GM18498 (cell line): ENCODE measurements around the gene STOML1.

ENCODE experiments used
- ATAC-seq: cut with Tn5 transposase; IDR thresholded peaks from one replicate; pipeline ENCODE4 v1.9.1; 2021; ENCODE audit warnings: mild to moderate bottlenecking, moderate library complexity; ENCODE audit not compliant: unreplicated experiment

STOML1 gene

DNA sequence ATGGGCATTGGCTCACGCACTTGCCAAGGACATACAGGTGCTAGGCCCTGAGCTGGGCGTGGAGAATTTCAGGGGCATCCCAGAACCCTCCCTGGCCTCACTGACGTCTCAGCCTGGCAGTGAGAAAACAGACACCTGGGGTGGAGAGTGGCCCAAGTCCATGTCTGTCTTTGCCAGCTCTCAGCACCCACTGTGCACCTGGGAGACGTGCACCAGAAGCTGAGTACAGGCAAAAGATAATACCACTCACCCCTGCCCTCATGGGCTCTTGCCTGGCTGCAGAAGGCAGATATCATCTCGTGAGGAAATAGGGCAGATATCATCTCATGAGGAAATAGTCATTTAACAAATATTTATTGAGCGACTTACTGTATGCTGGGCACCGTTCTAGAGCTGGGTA is 57.8 kb downstream of the STOML1 start:
- ATAC-seq = no peak

DNA sequence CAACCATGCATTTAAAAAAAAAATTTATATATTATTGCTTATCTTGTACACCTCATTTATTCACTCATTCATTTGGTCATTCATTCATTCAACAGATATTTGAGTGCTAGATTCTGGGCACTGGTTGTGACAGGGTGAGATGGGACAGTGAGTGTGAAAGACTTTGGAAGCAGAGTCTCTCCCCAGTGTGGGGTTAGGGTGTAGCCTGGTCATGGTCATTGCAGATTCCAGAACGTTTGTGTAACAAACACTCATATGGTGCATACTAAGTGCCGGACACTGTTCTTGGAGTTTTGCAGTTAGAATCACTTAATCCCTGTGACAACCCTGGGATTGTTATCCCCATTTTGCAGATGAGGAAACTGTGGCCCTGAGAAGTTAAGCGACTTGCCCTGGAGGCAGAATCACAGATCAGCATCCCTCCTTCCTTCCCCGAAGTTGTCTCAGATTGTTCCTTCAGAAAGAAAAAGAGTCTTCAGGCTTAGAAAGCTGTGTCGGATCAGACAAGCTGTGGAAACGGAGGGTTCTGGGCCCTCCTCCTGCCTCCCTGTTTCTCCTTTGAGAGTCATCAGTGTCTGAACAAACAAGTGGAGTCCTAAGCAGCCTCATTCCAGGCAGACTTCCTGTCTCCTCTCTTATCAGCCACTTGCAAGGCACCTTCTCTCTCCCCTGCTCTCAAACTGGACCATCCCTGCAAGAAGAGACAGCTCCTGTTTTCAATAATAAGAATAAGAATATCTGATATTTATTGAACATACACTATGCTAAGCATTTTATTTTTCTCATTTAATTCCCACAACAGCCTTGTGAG is 59.5 kb downstream of the STOML1 start:
- ATAC-seq = no peak

DNA sequence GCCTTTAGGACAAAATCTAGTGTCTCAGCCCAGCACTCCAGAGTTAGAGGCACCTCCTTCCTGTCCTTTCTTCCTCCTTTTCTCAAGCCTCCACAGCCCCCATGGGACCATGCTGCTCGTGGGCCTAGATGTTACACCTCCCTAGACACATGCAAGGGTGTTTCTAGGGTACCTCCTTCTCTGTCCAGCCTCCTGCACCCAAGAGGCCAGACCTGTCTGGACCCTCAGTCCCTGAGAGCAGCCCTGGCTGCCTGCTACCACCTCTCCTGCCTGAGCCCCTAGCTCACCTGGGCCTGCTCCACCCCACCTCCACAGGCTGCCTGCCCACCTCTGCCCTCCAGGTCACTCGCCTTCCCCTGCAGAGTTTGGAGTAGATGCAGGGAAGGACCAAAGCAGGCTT is 60.7 kb downstream of the STOML1 start:
- ATAC-seq = no peak

DNA sequence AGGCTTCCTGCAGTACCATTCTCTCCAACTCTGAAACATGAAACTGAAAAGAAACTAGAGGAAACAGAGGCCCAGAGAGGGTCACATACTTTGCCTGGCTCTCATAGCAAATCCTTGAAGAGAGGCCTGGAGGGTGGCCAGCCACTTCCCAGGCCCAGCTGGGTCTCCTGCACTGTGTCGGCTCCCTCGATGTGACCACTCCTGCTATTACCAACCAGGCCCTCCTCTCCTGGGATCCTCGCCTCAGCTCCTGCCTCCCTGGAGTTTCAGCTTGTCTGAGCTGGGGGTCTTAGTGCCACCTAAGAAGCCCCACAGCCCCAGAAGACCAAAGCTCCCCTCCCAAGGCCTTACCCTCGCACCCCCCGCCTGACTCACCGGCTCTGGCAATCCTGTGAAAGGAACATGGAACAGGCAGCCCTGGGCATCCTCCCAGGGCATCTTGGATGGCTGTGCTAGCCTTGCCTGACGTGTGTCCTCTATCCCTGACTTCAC is 61.3 kb downstream of the STOML1 start:
- ATAC-seq = no peak

DNA sequence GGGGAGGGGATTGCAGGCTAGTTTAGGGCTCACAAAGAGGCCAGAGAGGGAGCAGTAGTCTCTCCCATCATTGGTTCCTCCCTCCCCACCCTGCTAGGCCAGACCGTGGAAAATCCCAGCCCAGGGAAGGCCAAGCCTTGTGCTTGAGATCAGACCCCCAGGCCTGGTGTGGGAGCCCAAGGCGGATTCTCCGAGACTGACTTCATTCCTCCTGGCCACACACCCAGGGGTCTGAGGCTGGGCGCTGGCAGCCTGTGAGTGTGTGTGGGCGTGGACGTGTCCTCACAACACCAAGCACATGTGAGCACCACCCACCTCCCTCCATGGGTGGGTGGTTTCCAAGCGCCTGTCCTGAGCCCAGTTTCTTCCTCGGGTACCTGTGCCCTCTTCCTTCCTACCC is 61.7 kb downstream of the STOML1 start:
- no peak for ATAC-seq

DNA sequence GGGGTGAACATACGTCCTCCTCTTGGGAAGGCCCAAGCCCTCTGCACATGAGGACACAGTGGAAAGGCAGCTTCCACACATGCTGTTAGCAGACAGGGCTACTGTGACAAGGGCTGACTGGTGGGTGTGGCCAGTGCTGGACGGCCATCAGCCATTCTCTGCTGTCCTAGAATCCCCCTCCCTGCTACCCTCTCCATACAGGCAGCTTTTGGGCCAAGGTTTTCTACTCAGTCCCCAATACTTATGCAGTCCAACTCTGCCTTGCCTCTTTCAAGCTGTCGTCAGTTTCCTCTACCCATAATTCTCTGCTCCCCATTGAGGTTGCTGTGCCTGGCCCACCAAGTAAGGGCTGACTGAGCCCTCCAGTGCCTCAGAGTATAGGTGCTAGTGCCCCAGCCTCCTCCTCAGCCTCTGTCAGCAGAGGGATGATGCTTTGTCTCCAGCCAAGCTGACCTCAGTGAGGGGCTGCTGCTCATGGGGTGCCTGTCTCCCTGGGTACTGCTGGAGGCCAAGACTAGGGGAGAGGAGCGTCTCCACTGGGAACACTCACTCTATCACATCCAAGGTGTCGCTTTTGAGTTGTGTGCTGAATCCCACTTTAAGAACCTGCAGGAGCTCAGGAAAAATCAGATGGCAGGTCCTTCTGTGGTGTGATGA is 63.0 kb downstream of the STOML1 start:
- no peak for ATAC-seq
